NCI-H2227 treated with DMSO at 0.1 percent for 48 hours (cell line): ENCODE measurements around the gene NCK2.

Experiments used
- DNase-seq: peaks from one replicate; lab custom pipeline; 2025; lab: John Stamatoyannopoulos, UW

NCK2 gene

GRCh38 chr2:105777031-105777482 lies 32.3 kb downstream of the NCK2 start:
- no peak for DNase-seq

DNA sequence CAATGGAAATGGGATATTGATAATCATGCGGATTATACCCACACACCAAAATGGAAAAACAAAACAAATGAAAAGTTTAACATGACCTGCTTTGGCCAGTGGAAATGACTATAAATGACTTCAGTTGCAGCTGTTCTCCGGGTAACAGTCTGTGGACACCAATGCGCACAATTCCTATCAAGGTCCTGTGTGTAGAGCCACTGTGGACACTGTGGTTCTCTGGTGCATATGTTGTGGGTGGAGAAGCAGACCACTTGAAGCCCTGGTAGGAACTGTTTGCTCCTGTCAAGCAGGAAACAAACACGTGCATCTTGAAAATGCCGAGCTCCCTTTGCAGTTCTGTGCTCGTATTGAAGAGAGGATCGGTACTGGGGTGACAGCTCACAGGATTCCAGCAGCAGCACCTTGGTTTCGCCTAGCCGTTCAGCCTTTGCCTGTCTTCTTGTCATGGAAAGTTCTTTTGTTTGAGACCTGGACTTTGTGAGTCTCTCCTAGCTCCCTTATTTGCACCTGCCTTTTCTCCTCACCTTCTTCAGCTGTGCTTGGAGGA lies 32.9 kb downstream of the NCK2 start:
- no peak for DNase-seq

- DNase-seq = no peak
Observed at GRCh38 chr2:105778080-105778607, 33.4 kb downstream of the NCK2 start.

- DNase-seq = no peak
Observed at GRCh38 chr2:105779394-105779793, 34.7 kb downstream of the NCK2 start.

GRCh38 chr2:105780606-105781005 lies 35.9 kb downstream of the NCK2 start:
- no peak for DNase-seq

- DNase-seq = no peak
Observed at GRCh38 chr2:105781274-105781978, 36.7 kb downstream of the NCK2 start.

GRCh38 chr2:105782123-105782522 lies 37.4 kb downstream of the NCK2 start:
- no peak for DNase-seq

DNA sequence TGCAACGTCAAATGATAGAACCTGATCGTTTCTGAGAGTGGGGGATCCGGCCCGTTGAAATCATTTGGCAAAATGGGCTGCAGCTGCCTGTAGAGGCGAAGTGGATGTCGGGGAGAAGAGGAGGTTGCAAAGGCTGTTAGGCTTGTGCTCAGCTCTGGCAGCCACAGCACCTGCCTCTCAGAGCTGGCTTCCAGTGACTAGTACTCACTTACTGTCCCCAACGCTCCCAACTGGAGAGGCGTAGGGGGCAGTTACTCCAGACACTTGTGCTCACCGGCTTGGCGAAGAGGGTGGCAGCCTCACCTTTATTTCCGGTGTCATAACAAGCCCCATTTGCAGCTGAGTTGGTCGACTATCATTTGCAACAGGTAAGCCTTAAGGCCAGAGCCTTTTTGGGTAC lies 37.9 kb downstream of the NCK2 start:
- no peak for DNase-seq

GRCh38 chr2:105783151-105783738 lies 38.5 kb downstream of the NCK2 start:
- no peak for DNase-seq

- no peak for DNase-seq
Observed at GRCh38 chr2:105783972-105784371, 39.3 kb downstream of the NCK2 start.

- no peak for DNase-seq
Observed at GRCh38 chr2:105784589-105784988, 39.9 kb downstream of the NCK2 start.

DNA sequence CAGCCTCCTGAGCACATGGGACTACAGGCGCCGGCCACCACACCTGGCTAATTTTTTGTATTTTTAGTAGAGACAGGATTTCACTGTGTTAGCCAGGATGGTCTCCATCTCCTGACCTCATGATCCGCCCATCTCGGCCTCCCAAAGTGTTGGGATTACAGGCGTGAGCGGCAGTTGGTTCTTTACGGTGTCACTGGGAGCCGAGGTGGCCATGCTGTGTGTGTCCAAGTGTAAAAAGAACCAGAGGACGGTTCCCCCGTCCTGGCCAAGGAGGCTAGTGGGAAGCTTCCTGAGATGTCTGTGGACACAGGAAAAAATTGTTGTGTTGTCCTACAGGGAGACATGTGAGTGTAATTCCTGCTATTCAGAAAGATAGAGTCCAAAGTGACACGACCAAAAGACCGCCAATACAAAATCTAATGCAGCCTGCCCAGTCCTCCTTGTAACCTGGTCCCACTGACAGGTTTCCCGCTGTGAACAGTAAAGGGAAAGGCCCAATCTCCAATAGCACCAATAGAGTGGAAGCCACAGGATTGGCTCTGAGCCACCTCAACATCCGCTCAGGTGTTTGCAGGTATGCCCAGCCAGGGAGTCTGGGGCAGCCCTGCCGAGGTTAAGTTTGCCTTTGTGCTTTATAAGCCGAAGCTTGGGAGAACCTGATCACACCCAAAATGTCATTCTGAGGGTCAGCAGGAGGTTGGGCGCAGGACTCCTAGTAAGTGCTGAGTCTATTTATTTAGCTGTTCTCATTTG lies 40.6 kb downstream of the NCK2 start:
- no peak for DNase-seq

DNA sequence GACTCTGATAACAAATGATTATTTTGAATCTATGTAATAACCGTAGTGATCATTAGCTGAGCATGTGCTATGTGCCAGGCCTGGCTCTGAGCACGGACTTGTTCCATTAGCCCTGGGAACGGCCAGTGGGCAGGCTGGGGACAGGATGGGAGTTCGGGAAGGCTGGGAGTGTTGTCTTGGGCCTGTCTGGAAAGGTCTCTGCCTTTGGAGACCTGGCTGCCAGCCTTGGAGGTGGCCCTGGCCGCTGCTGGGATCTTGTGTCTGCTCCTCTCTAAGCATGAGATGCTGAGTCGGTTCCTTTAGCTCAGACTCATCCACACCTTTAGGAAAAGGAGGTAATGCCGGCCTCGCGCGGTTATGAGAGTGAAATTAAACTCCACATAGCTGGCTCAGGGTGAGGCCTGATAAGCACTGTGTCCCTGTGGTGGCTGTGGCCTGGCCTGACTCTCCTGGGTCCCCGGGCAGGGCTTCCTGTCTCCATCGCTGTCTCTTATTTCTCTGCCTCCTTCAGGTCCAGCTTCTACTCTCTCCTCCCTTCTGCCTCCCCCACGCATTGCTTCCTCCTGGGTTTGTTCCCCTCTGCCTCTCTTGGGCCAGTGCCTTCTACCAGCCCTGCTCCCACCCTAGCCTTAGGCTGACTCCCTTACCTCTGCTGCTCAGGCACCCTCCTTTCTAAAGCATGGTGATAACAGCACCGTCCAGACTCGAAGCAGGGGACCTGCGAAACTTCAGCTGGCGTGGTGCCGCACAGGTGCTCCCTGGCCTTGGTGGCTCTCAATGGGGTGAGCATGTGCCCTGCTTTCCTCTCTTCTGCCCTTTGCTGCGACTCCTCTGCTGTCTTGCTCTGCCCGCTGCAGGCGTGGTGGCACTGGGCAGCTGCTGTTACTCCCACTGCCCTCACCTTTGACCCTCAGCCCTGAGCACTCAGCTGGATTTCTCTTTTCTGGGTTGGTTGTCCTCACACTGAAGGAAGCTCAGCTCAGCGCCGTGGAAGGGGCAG lies 41.8 kb downstream of the NCK2 start:
- no peak for DNase-seq

DNA sequence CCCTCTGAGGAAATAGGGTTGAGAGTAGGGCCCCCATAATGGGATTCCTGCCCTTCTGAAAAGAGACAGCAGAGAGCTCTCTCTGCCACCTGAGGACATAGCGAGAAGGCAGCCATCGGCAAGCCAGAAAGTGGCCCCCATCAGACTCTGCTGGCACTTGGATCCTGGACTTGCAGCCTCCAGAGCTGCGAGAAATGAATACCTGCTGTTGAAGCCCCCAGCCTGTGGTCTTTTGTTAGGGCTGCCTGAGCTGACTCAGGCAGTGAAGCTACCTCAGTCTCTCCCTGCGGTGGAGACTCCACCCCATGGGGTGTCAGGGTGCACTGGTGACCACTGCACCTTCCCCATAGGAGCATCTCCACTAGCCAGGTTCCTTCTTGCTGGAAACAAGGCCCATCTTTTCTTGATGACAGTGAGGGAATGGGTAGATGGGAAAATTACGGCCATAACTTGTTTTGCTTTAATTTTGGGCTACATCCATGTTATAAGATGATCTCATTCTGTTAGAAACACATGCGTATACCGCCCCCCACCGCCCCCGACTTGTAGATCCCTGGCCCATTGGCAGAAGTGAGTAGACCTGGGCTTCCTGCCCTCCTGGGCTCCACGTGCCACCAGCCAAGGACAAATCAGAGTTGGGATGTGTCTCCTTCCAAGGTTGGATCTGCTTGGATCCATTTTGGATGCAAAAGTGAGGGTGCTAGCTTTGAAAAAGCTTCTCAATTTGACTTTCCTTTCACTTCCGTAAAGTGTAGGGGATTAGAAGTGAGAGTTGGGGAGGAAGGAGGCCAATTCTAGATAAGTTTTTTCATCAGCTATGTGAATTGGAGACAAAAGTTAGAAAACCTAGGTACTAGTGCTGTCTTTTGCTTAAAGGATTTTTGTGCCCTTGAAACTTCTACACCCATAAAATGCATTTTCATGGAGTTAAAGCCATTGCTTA lies 42.9 kb downstream of the NCK2 start:
- DNase-seq = no peak

DNA sequence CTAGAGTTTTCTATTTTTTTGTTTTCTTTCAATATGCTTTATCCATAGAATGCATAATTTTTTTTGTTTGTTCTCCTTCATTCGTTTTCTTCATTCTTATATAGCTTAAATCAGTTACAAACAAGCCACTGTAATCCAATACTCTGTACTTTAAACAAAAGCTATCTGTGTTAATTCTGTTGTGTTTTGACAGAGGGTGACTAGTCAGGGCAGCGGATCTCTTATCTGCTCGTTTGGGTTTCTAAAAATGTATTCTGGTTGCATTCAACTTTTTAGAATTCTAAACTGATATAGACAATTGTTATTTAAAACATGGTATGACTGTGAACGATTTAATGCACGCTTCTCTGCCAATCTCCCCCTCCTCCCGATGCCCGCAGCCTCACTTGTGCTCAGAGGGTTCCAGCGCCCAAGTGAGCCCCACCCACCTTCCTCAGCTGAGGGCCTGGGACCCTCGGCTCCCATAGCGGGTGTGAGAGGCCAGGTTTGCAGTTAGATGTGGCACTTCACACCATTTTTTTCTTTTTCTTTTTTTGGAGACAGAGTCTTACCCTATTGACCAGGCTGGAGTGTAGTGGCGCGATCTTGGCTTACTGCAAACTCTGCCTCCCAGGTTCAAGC lies 44.1 kb downstream of the NCK2 start:
- no peak for DNase-seq

- no peak for DNase-seq
Observed at GRCh38 chr2:105789745-105790460, 45.2 kb downstream of the NCK2 start.

DNA sequence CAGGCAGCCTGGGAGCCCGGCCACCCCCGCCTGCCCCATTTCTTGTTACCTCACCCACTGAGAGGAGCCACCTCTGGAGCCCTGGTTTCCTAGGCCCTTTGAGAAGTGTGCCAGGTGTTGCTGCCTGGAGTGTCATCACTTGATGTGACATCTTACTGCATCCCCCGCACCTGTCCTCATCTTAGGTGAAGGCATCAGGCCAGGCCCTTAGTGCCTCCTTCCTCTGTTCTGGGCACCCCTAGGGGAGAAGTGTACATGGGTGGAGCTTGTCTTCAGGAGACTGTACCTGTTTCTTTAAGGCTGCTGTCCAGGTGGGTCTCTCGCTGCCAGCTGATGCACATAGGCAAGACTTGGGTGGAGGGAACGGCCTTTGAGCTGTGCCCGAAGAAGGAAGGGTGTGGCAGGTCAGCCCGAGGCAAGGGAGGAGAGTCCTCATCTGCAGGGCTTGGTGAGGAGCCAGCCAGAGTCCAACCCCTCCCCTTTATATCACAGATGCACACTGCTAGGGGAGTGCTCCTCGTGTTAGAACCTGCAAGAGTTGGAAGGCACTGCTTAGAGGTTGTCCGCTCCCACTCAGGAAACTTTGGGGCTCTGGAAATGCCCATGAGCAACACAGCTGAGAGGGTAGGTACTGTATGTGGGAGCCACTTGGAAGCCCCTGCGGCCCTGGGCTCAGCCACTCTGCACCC lies 45.9 kb downstream of the NCK2 start:
- no peak for DNase-seq

- DNase-seq = no peak
Observed at GRCh38 chr2:105791229-105791628, 46.5 kb downstream of the NCK2 start.
